ENCODE results near the gene ZBTB12.
"Not testable (repeated sequence)": the region's sequence is repeated elsewhere in the genome, so short reads cannot be mapped to it uniquely, and the experiment has no call there.

ZBTB12 gene

GRCh38 chr6:31908791-31909190, 6.9 kb upstream of the ZBTB12 start:
- no peak for DNase-seq
- TF ChIP-seq GATA1 (IDR thresholded peaks at IDR 0.05; ENCODE audit: low read depth, low read length) (no peak), POLR2A (IDR thresholded peaks at IDR 0.05; ENCODE audit: low read length) (no peak)

- not testable (repeated sequence) for DNase-seq
Observed at GRCh38 chr6:31908255-31908654, 6.4 kb upstream of the ZBTB12 start.

- DNase-seq = no peak
- TF ChIP-seq POLR2A (IDR thresholded peaks at IDR 0.05; ENCODE audit: low read length) = no peak
- no peak for TF ChIP-seq GATA1 (IDR thresholded peaks at IDR 0.05; ENCODE audit: low read depth, low read length)
Observed at GRCh38 chr6:31907158-31907813, 5.4 kb upstream of the ZBTB12 start.

- not testable (repeated sequence) for DNase-seq
Observed at GRCh38 chr6:31906727-31907126, 4.8 kb upstream of the ZBTB12 start.

- no peak for DNase-seq
- no peak for TF ChIP-seq POLR2A (IDR thresholded peaks at IDR 0.05; ENCODE audit: low read length)
Observed at GRCh38 chr6:31906122-31906521, 4.2 kb upstream of the ZBTB12 start.

GRCh38 chr6:31905041-31905440, 3.2 kb upstream of the ZBTB12 start:
- TF ChIP-seq GATA1 (IDR thresholded peaks at IDR 0.05; ENCODE audit: low read depth, low read length) = no peak
- TF ChIP-seq POLR2A (IDR thresholded peaks at IDR 0.05; ENCODE audit: low read length) = no peak
- DNase-seq = no peak

- TF ChIP-seq POLR2A (IDR thresholded peaks at IDR 0.05; ENCODE audit: low read length) (no peak), GATA1 (IDR thresholded peaks at IDR 0.05; ENCODE audit: low read depth, low read length) (no peak)
Observed at GRCh38 chr6:31903957-31904356, 2.1 kb upstream of the ZBTB12 start.

GRCh38 chr6:31901415-31901952, 402 bp downstream of the ZBTB12 start:
- DNase-seq = peak; percentile 52 to 55
- no peak for TF ChIP-seq GATA1 (IDR thresholded peaks at IDR 0.05; ENCODE audit: low read depth, low read length)
- TF ChIP-seq POLR2A (IDR thresholded peaks at IDR 0.05; ENCODE audit: low read length) = no peak

More at GRCh38 chr6:31903957-31904356, 2.1 kb upstream of the ZBTB12 start:
- DNase-seq = peak; percentile 44 to 57

- no peak for TF ChIP-seq GATA1 (IDR thresholded peaks at IDR 0.05; ENCODE audit: low read depth, low read length)
- TF ChIP-seq POLR2A (IDR thresholded peaks at IDR 0.05; ENCODE audit: low read length) = no peak
- DNase-seq = no peak
Observed at GRCh38 chr6:31900917-31901414, 920 bp downstream of the ZBTB12 start.

GRCh38 chr6:31899882-31900722, 1.8 kb downstream of the ZBTB12 start:
- TF ChIP-seq GATA1 (IDR thresholded peaks at IDR 0.05; ENCODE audit: low read depth, low read length) (no peak), POLR2A (IDR thresholded peaks at IDR 0.05; ENCODE audit: low read length) (no peak)
- peak in 1 of 2 experiments; percentile 23 for DNase-seq

- DNase-seq = no peak
- TF ChIP-seq POLR2A (IDR thresholded peaks at IDR 0.05; ENCODE audit: low read length) (no peak), GATA1 (IDR thresholded peaks at IDR 0.05; ENCODE audit: low read depth, low read length) (no peak)
Observed at GRCh38 chr6:31899215-31899614, 2.7 kb downstream of the ZBTB12 start.

GRCh38 chr6:31898383-31899011, 3.4 kb downstream of the ZBTB12 start:
- DNase-seq = peak; percentile 69 to 79
- TF ChIP-seq POLR2A (IDR thresholded peaks at IDR 0.05; ENCODE audit: low read length) (no peak), GATA1 (IDR thresholded peaks at IDR 0.05; ENCODE audit: low read depth, low read length) (no peak)

- peak; percentile 89 to 93 for DNase-seq
- TF ChIP-seq POLR2A (IDR thresholded peaks at IDR 0.05; ENCODE audit: low read length) (peak; percentile 81), GATA1 (IDR thresholded peaks at IDR 0.05; ENCODE audit: low read depth, low read length) (no peak)
Observed at GRCh38 chr6:31897612-31898382, 4.1 kb downstream of the ZBTB12 start, which contains the start of gene EHMT2. Gene EHMT2, minus strand, starts transcription at chr6:31897698. Its CDS starts 21 bp downstream, at chr6:31897677.
